Measurements from ENCODE around the gene SMC6.

DNA sequence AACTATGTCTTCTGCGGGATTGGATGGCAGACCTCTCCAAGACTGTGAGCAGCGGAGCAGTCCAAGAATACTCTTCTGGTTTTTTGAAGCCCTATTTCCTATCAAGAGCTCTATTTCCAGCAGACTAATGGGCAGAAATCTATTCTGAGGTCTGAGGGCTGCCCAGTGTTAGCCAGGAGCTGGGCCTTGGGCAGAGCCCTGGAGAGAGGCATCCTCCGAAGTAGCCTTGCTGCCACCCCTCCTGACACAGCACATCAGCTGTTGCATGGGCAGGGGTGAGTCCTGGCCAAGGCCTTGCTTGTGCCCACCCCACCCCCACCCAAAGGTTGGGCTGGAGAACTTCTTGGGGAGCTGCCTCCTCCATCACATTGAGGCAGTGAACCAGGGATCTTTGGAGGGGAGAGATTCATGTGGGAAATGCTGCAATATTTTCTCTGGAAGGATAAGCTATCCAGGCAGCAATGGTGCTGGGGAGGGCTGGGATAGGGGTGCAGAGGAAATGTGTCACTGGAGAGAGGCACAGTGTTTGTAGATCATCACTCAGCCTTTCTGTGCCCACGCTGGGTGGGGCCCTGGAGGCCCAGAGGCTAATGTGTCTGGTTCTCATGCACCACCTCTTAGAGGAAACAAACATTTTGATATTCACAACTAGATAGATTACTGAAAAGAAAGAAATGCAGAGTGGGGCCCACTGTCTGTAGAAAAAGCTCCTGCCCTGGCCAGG lies 108.5 kb downstream of the SMC6 start:
- TF ChIP-seq CTCF (conservative IDR thresholded peaks at IDR 0.05; ENCODE audit: low read depth in 2 of 2) (no peak), POLR2AphosphoS5 (IDR thresholded peaks at IDR 0.05; ENCODE audit: low read depth) (no peak), ZNF462 (CRISPR knock-in tag; IDR thresholded peaks at IDR 0.05) (no peak), EZH2 (IDR thresholded peaks at IDR 0.05; ENCODE audit: low read depth, unreplicated experiment) (no peak), ZNF331 (CRISPR knock-in tag; IDR thresholded peaks at IDR 0.05; ENCODE audit: low read depth) (no peak), JUNB (IDR thresholded peaks at IDR 0.05; ENCODE audit: unreplicated experiment) (no peak), REST (IDR thresholded peaks at IDR 0.05; ENCODE audit: unreplicated experiment) (no peak), CREB1 (CRISPR knock-in tag; IDR thresholded peaks at IDR 0.05; ENCODE audit: low read depth) (no peak), EZH2phosphoT487 (IDR thresholded peaks at IDR 0.05; ENCODE audit: unreplicated experiment) (no peak), ZNF114 (CRISPR knock-in tag; IDR thresholded peaks at IDR 0.05) (no peak), STAT1 (IDR thresholded peaks at IDR 0.05; ENCODE audit: unreplicated experiment) (no peak), NANOG (IDR thresholded peaks at IDR 0.05; ENCODE audit: borderline replicate concordance) (no peak)
- TF ChIP-seq, protein P1, sequence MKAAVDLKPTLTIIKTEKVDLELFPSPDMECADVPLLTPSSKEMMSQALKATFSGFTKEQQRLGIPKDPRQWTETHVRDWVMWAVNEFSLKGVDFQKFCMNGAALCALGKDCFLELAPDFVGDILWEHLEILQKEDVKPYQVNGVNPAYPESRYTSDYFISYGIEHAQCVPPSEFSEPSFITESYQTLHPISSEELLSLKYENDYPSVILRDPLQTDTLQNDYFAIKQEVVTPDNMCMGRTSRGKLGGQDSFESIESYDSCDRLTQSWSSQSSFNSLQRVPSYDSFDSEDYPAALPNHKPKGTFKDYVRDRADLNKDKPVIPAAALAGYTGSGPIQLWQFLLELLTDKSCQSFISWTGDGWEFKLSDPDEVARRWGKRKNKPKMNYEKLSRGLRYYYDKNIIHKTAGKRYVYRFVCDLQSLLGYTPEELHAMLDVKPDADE (IDR thresholded peaks at IDR 0.05): no peak
